Measurements from ENCODE around the gene ASCL2.

ASCL2 gene, protein sequence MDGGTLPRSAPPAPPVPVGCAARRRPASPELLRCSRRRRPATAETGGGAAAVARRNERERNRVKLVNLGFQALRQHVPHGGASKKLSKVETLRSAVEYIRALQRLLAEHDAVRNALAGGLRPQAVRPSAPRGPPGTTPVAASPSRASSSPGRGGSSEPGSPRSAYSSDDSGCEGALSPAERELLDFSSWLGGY

DNA sequence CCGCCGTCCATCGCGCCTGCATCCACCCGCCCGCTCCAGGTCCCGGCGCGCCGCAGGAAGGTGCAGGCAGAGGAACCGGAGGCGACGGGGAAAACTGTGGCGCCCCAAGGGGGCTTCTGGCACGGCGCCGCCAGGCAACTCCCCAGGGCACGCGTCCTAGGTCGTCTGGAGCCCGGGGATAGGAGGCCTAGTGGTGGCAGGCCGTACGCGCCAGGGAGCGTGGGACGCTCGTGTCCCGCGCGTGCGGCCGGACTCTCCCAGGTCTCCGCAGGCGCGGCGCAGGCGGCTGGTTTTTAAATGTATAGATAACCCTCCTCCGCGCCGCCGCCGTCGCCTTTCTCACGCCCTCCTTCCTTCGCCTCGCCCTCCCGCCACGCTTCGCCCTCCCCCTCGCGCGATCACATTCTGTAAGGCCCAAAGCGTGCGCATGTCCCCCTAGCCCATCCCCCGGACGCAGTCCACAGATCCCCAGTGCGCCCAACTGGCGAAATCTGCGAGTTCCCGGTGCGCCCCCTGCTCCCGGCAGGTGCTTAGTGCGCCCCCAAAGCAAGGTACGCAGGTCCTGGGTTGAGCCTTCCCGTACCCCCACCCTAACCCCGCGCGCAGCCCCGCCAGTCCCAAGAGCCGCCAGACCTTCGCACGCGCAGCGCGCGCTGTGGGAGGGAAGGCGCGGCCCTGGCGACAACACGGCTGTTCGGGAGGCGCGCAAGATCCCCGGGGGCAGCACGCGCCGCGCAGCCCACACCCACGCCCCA lies at the start of gene ASCL2:
ASCL2 (minus strand) TSS at position 267 of the 755 bp plus-strand sequence; CDS start at position 11, 256 bp downstream.
- no peak for DNase-seq

DNA sequence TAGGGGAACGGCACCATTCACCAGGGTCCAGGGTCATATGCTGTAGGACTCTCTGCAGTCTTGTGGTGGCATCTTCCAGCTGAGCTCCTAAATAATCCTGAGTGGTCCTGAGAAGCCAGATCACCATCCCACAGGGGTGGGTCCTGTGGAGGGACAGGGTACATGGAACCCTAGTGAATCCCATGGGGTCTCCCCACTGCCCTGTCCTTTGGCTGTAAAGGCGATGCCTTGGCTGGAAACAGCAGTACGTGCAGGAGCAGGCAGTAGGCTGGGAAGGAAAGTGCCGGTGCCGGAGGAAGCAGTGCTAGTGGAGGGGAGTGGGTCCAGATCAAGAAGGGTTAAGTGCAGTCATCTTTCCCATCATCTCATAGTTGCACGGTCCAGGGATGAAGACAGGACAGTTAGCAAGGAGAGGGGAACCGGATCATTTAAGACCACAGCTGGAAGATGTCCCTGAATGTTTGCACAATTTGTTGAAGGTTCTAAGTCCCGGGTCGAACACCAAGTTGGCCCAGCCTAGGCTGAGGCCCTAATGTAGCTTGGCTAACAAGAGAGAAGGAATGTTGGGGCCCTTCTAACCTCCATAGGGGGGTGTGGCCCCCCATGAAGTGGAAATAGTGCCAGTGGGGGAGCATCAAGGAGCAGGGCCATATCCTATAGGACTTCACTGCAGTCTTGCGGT lies 49.5 kb upstream of the ASCL2 start:
- no peak for DNase-seq

DNA sequence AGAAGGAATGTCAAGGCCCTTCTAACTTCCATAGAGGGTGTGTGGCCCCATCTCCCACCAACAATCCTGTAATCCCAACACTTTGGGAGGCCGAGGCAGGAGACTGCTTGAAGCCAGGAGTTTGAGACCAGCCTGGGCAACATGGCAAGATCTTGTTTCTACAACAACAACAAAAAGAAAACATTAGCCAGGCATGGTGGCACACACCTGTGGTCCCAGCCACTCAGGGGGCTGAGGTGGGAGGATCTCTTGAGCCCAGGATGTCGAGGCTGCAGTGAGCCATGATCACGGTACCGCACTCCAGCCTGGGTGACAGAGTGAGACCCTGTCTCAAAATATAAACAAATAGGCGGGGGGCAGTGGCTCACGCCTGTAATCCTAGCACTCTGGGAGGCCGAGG lies 48.3 kb upstream of the ASCL2 start:
- DNase-seq = no peak

DNA sequence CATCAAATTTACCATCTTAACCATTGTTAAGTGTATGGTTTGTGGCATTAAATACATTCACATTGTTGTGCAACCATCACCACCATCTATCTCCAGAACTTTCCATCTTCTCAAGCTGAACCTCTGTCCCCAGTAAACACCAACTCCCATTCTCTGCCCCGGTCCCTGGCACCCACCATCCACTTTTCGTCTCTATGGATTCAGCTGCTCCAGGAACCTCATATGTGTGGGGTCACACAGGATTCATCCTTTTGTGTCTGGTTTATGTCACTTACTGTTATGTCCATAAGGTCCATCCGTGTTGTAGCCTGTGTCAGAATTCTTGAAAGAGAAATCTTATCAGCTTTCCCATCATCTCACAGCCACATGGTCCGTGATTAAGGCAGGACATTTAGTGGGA lies 47.7 kb upstream of the ASCL2 start:
- no peak for DNase-seq

DNA sequence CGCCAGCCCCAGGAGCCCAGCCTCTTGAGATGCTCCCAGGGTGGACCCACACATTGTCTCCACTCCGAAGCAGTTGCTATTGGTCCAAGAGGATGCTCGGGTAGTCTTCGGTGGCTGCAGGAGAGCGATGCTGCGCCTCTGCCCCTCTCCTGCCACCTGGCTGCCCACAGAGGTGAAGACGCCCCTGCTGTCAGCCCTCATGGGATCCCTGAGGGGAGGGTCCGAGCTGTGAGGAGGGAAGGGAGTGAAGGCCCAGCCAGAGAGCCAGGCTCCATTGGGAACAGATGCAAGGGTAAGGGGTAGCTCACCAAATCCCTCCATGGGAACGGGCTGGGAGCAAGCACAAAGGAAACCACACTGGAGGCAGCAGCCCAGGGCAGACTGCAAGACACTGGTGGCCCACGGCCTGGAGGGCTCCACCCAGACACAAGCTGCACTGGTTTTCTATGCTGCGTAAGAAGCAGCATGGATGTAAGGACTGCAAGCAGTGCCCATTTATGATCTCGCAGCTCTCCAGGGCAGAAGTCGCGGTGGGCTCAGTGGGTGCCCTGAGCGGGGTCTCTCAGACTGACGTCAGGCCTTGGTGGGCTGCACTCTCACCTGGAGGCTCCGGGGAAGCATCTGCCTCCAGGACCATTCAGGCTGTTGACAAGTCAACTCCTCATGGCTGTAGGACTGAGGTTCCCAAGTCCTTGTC lies 47.1 kb upstream of the ASCL2 start:
- DNase-seq = no peak

DNA sequence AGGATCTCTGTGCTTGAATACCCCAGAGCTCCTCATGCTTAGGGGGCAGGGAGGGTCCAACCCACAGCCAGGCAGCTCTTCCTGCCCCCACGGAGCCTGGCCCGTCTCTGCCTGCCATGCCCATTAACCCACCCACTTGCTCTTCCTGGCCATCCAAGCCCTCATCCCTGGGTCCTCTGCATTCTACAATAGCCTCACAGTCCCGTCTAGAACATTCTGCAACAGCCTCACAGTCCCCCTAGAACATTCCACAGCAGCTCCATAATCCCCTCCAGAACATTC lies 46.5 kb upstream of the ASCL2 start:
- no peak for DNase-seq

DNA sequence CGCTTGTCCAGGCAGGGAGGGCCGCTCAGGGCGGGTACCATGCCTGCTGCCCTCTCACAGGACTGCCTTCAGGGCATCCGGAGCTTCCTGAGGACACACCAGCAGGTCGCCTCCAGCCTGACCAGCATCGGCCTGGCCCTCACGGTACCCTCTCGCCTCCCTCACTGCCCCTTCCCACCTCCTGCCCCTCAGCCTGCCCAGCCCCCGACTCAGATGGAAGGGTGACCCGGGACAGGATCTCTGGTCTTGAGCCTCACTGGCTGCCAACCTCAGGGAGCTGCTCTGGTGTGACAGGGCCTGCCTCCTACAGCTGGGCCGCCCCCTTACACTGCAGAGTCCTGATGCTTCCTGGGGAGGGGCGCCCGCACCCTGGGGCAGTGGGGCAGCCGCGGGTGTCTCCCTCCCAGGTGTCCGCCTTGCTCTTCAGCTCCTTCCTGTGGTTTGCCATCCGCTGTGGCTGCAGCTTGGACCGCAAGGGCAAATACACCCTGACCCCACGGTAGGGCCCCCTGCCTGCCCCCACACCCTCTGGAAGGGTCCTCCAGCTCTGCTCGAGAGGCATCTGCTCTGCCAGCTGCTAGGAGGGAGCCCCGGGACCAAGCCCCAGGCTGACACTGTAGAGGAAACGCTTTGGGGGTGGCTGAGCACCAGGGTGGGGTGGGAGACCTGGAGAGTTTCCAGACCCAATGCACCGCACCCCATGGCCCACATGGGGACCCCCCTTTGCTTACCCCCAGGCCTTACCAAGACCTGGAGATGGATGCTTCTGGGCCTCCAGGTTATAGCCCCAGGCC lies 46.0 kb upstream of the ASCL2 start:
- DNase-seq = no peak

DNA sequence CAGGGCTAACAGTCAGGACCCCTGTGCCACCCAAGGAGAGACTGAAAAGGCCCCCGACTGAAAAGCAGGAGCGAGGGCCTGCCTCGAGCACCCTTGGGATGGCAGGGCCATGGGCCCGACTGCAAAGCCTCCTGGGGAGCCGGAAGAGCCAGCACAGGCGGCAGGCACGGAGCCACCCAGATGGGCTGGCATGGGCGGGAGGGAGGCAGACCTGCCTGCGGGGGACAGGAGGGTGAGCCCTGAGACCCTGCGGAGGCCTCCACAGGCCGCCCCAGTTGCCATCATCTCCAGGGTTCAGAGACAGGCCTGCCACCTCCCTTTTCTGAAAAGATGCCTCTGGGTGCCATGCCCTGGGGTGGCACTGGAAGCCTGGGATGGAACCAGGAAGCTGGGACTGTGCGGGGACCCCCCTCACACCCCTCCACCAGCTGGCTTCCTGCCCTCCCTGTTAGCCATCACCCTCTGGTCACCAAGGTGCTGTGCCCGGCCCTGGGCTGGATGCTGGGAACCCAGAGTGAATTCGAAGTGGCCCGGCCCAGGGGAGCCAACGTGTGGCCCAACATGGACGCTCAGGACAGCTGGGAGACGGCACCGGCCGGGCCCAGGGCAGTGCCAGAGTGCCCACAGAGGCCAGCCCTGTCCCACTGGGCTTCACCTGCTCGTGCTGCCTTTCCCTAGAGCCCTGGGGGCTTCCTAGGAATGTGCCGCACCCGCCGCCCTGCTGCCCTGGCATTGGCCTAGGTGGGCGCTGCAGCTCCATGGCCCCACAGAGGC lies 45.2 kb upstream of the ASCL2 start:
- DNase-seq = no peak

DNA sequence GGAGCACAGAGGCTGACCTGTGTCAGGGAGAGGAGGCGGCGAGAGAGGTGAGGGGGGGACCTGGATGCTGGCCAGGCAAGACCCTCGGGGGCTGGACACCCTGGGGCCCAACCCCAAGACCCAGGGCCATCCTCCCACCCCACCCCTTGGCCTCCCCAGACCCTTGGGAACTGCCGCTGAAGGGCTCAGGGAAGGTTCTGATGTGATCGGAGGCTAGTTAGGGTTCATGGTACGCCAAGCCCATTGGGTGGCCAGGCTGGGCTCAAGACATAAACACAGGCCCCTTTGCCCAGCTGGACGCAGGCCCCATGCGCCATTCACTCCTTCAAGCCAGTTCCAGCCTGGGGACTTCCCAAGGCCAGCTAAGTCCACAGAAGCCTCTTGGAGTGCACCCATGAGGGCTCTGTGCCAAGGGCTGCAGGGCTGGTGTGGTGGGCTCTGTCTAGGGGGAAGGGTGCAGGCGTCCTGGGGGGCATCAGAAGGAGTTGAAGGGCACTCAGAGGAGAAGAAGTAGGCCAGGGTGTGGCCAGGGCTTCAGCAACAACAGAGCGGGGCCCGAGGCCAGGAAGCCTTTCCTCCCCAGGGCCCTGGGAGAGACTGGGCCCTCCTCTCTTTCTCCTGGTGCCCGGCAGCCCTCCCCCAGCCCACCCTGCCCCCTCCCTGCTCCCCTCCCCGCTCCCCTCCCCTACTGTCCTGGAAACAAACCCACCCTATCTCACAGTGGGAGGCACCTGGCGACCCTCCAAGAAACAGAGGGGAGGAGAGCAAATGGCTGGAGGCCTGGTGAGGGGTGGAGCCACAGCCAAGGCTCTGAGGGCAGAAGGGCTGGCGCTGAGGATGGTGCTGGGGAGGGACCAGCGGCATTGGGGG lies 44.4 kb upstream of the ASCL2 start:
- DNase-seq = no peak

DNA sequence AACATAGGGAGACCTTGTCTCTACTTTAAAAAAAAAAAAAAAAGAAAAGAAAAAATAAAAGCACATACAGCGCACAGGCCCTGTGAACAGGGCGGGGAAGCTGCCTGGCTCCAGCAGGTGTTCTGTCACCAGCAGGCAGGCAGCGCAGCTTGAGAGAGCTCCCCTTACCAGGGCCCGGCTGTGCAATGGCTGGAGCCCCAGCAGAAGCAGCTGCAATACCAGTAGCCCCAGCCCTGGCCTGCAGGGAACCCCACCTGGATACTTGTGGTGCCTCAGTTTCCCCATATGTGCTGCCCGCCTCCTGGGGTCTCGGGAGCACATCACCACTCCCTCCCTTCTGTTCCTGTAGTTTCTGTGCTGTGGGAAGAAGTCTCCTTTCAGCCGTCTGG lies 43.7 kb upstream of the ASCL2 start:
- no peak for DNase-seq

DNA sequence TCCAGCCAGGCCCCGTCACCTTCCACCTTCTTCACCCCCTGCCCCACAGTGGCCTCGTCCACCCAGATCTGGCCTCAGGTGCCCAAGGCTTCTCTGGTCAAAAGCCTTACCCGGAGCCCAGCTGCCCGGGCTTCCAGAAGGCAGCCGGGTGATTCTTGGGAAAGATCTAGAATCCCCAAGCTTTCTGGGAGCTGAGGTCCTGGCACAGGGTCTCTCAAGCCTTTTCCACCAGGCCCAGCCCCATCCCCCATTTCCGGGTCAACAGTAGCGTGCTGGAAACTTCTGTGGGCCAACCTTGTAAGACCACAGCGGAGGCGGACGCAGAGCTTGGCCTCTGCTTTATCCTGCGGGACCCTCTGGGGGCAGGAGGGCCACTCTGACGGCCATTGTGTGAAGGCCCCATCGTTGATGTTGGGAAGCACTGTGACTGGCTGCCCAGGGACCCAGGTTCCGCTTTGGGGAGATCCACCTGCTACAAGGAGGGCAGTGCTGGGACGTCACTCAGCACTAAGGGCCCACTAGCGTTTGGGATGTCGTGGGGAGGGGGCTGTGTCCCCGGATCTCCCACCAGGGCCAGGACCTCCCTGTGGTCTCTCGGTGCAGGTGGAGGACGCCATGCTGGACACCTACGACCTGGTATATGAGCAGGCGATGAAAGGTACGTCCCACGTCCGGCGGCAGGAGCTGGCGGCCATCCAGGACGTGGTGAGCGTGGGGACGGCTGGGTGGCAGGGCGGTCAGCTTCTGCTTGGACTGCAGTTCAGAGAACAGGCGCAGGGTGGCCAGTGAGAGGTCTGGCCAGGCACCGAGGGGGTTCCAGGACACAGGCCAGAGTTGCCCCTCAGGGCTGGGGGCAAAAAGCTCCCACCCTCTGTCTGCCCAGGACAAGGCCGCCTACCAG lies 42.9 kb upstream of the ASCL2 start:
- DNase-seq = no peak

DNA sequence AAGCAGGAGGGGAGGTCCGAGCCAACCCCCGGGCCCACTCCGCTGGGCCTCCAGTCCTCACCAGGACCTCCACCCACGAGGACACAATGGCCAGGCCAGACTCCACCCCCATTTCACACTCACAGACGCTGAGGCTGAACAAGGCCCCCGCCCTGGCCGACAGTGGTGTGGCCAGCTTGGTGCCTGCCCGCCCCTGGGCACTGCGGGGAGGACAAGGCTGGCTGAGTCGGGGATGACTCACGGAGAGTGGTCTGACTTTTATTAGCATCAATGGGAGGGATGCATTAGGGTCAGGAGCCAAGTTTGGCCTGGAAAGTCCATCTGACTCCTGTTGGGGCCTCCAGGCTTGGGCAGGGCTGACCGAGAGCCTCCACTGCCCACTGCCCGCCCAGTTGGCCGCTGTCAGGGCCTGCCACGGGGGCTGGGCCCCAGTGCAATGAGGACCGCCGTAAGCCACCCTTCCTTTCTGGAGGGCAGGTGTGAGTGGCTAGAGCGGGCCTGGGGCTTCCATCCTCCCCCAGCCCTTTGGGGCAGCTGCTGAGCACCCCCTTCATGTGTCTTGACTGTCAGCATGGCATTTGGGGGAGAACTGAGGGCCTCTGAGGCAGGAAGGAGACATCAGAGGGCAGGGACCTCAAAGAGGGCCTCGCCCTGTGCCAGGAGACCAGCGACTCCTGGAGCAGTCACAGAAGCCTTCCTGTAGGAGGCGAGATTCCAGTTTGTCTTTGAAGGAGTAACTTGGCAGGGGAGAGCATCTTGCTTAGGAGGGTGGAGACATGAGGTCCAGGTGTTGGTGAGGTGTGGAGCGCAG lies 42.0 kb upstream of the ASCL2 start:
- DNase-seq = no peak

DNA sequence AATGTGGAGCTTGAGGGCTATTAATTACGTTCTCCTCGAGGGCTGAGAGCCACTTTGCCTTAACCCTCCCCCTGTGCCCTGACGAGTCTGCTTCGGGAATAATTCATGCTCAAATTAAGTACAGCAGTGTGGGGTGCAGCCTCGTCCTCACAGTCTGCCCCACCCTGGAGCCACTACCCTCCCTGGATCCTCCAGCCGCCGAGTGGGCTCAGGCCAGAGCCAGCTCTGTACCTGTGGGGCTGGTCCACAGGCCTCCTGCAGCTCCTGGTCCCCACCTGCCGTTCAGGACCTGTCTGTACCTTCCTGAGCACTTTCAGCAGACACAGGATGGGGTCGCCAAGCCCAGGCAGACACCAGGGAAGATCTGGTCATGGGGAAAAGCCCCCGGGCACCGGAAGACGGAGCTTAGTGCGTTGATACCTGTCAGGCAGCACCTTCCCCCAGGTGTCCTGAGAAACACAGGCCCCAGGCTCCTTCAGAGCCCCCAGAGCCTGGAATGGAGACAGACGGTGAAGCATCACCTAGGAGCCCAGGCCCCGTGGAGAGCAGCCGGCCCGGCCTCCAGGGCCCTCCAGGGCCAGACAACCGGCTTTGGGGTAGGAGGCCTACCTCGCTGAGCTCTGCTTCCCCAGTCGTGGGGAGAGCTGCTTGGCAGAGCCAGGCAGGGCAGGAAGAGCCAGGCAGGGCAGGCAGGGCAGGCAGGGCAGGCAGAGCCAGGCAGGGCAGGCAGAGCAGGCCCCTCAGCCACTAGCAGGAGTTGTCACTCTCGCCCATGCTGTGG lies 41.2 kb upstream of the ASCL2 start:
- no peak for DNase-seq

DNA sequence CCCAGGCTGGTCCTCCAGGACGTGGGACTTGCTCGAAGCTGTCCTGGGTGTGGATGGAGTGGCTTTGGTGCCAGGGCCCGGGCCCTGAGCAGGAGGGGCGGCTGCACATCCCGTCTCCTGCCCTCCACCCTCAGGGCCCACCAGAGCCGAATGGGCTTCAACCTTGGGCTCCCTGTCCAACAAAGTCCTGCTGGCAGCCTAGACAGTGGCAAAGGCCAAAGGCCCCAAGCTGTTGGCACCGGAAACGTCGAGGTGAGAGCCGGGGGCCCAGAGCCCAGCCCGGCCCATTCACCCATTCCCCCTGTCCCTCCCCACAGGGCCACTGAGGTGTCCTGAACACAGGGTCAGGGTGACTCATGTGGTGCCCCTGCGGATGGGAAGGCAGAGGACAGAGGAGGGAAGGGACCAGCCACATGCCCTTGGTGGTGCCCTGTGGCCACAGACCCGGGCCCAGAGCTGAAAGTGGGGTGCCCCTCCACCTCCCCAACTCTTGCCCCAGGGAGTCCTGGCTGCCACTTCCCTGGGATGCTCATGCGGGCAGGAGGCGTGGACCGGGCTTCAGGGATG lies 40.5 kb upstream of the ASCL2 start:
- no peak for DNase-seq

DNA sequence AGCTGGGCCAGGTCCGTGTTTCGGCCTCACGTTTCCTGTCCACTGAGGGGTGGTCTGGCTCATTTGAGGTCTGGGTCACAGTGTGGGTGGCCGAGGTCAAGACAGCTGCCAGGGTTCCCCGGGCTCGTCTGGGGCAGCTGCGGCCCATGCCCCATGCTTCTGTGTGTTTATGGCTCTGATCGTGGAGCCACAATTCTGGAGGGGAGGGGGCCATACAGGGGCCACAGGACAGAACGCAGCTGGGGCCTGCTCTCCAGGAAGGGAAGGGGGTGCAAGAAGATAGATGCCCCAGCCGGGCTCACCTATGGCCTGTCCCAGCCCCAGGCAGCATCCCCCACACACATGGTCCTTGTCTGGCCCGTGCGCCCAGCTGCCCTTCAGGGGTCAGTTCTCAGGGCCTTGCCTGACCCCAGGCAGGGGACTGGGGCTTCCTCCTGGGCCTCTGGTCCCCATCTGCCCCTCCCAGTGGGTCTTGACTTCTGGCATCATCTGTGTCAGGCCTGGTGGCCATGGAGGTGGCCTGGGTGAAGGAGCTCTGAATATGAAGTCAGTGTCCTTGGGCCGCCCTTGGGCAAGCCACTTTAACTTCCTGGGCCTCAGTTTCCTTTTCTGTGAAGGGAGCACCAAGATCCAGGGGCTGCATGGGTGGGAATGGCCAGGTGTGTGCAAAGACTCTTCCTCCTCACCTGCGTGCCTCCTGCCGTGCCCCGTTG lies 39.8 kb upstream of the ASCL2 start:
- DNase-seq = no peak

DNA sequence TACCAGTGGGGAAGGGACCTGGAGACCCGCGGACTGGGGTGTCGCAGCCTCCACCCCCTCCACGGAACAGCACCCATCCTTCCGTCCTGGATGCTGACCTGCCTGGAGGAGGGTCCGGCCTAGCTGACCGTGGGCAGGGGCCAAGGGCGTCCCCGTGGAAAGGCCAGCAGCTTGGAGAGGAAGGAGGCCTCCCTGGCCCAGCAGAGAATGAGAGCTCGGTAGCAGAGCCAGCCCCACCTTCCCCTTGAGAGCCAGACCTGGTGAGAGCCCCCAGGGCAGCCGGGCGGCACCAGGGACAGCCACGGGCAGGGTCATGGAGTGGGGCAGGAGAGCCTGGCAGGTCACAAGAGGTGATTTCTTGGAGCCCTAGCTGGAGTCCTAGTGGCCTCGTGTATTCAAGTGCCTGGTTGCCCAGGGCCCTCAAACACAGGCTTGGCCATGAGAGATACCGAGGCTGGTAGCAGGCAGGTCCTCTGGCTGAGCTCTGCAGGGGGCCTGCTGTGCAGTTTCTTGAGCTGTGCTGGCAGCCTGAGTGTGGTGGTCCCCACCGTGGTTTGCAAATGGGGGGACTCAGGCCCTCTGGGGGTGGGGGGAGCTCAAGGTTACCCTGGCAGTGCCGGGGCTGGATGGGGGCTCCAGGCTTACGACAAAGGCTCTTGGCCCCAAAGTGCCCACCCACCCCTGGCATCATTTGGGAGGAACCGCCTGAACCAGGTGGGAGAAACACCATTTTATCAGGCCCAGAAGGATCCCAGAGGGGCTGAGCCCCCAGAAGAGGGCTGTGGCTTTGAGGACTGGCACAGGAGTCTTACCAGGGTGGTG lies 39.1 kb upstream of the ASCL2 start:
- no peak for DNase-seq
